Fibroblast of lung (primary cell): Measurements from ENCODE around the gene MCTP2.

Experiments
- EZH2 ChIP-seq: IDR thresholded peaks from 2 replicates; pipeline ENCODE4 v1.5.1; 2012; ENCODE audit warnings: low read length, control low read depth, mild to moderate bottlenecking; ENCODE audit errors: missing control alignments
- TF ChIP-seq, protein P1 (sequence below), 2 donors: IDR thresholded peaks in 1 of 2; conservative IDR thresholded peaks in 1 of 2; 1 replicate in 1 of 2; 2 replicates in 1 of 2; pipeline ENCODE4 v1.5.1; 2011 to 2012; ENCODE audit warnings: low read length in 2 of 2, control low read depth in 1 of 2, inconsistent platforms in 1 of 2, low read depth in 1 of 2, mild to moderate bottlenecking in 1 of 2

- TF ChIP-seq, protein P1, sequence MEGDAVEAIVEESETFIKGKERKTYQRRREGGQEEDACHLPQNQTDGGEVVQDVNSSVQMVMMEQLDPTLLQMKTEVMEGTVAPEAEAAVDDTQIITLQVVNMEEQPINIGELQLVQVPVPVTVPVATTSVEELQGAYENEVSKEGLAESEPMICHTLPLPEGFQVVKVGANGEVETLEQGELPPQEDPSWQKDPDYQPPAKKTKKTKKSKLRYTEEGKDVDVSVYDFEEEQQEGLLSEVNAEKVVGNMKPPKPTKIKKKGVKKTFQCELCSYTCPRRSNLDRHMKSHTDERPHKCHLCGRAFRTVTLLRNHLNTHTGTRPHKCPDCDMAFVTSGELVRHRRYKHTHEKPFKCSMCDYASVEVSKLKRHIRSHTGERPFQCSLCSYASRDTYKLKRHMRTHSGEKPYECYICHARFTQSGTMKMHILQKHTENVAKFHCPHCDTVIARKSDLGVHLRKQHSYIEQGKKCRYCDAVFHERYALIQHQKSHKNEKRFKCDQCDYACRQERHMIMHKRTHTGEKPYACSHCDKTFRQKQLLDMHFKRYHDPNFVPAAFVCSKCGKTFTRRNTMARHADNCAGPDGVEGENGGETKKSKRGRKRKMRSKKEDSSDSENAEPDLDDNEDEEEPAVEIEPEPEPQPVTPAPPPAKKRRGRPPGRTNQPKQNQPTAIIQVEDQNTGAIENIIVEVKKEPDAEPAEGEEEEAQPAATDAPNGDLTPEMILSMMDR (conservative IDR thresholded peaks at IDR 0.05 in 1 of 2, IDR thresholded peaks at IDR 0.05 in 1 of 2; ENCODE audit: low read depth in 1 of 2, low read length in 2 of 2) = no peak
- TF ChIP-seq EZH2 = no peak
Measured at GRCh38 chr15:94317211-94317610, 85.8 kb downstream of the MCTP2 start.
